SKM-1 (cell line): ENCODE results near the gene GADD45A.

Source experiments
- DNase-seq: peaks from one replicate; lab custom pipeline; 2025; ENCODE audit not compliant: unreplicated experiment; lab: John Stamatoyannopoulos, UW

The GADD45A gene

DNA sequence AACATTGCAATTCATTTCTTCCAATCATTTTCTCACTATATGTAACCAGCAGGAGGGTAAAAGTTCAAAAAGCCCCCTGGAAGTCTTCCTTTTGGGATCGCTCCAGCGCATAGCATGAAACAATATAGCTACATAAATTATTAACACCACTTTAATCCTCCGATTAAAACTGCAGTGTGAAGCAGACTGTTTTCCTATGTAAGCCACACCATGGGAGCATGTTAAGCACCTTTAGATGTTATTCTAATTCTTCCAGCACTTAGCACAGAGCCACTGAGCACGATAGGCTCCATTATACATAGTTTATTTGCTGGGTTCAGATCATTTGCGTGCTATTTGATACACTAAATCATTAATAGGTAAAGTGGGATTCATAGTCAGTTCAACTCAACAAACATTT, 18.4 kb upstream of the GADD45A start:
- no peak for DNase-seq

DNA sequence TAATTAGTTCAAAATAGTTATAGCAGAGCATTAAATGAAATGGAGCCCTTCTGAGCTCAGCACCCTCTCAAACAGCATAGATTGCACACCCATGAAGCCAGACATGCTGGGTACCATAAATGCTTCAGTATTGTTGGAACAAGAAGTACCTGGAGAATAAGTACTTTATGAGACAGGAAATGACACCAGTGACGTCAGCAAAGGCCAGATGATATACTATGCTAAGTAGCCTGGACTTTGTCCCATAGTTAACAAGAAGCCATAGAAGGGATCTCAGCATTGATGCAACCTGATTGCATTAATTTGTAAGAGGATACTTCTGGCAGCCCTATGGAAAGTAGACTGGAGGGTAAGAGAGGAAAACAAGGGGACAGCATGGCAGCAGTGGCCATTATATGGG, 16.3 kb upstream of the GADD45A start:
- DNase-seq = no peak

DNA sequence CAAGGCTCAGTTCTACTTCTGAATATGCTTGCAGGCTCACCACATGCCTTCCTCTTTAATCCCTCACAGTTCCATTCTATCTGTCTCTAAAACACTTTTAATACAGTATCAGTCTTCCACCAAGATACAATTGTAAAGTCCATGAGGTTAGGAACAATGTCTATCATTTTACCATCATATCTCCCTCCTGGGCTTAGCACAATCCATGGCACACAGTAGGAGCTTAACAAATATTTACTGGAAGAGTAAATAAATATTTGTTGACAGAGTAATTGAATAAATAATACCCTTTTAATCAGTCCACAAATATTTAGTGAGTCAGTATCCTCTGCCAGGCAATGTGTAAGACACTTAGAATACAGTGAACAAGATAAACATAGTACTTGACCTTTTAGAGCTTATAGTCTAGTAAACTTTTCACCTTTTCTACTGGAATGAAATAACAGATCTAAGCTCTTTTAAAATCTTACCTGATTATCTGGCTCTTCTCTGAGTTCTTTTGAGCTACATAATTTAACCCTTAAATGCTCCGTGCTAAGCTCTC, 12.7 kb upstream of the GADD45A start:
- DNase-seq = no peak

DNA sequence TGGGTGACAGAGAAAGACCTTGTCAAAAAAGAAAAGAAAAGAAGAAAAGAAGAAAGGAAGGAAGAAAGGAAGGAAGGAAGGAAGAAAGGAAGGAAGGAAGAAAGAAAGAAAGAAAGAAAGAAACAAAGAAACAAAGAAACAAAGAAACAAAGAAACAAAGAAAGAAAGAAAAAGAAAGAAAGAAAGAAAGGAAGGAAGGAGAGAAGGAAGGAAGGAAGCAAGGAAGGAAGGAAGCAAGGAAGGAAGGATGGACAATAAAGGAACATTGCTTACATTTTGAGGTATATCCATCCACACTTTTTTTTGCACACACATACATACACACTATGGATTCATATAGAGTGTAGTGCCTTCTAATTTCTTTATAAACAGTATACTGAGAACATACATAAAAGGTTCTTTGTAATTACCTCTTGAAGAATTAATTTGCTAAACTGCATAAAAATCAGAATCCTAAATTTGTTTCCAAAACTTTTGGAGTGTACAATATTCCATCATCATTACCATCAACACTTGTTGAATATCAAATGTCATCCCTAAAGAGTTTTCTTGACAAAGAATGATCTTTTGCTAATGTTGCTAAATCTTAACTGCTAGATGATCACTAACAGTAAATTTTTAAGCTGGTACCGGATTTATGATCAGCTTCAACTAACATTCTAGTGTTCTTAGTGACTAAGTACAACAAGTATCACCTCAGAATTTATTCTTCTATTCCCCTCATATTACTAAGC, 11.4 kb upstream of the GADD45A start:
- no peak for DNase-seq

DNA sequence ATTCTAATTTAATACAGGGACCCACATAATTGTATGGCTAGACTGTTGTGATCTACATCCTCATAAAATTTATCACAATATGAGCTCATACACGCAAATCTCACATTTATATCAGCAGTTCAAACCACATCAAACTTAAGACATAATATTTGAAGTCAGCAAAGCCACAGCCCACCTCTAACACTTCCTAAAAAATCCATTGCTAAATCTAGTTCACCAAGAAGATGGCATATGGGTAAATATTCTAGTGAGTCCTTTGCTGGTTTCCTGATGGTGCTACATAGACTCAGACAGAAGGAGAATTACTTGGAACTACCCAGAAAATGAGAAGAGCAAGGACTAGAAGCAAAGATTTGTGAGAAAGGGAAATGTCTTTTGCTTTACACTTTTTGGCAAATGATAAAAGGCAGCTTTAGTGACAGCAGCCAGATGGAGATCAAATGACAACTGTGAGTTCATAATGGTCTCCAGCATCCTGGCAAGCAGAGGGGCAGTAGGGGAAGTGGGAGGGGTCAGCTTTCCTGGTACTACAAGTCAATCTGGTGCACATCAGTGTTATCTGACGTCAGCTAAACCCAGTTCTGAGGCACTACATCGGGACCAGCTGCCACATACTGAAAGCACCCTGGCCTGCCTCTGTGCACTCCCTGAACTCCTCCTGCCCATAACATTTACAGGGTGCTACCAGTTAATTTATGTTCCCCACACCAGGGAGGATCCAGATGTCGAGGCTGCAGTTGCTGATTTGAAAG, 10.6 kb upstream of the GADD45A start:
- DNase-seq = no peak

DNA sequence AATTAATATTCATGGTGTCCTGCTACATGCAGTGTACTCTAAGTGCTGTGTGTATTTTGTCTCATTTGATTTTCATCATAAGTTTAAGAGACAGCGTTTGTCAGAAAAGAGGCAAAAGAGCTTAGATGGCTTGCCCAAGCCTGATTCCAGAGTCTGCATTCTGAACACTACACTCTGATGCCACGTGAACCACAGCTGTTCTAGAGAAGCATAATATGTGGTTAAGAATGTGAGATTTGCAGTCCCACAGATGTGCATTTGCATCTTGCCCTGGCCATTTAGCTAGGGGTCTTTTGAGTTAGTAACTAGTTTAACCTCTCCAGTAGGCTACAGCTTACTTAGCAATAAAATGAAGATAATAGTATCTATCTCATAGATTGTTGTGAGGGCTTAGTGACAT, 9.2 kb upstream of the GADD45A start:
- no peak for DNase-seq

DNA sequence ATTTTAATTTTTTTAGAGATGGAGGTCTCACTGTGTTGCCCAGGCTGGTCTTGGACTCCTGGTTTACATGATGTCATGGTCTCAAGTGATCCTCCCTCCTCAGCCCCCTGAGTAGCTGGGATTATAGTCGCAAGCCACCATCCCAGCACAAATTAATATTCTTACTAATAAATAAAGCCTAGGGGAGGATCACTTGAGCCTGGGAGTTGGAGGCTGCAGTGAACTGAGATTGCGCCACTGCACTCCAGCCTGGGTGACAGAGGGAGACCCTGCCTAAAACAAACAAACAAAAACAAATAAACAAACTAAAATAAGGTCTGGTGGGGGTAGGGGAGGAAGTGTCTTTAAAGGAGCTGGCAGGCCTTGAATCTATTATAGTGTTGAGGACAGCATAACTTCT, 8.7 kb upstream of the GADD45A start:
- no peak for DNase-seq

DNA sequence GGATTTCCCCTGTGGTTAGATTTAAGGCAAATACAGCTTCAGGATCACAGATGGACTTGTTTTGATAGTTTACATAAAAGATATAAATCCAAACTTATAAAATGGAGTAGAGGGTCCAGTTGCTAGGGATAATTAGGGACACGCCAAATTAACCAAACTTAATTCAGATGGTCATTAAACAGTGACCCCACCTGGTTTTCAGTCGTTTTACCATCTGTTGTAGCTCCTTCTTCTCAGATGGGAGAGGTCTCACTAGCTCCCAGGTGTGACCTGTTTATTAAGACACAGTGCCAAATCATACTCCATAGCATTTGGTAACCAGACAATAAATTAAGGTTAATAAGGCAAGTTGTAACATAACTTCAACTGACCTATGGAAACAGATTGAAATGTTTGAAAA, 8.1 kb upstream of the GADD45A start:
- DNase-seq = no peak

DNA sequence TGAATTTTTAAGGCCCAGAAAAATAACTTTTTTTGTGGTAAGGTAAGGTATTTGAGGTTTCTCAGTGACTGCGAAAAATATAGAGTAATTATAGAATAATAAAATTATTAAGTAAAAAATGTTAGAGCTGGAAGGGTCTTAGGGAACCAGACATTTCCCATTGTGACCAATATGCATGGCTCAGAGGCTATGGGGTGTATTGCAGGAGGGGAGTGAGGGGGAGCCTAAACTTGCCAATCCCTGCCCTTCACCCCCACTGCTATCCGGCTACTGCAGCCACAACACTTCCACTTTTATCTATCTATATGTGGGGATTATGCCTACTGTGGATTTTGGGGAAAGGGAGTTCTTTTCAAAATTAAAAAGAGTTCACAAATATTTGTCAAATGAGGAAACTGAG, 7.6 kb upstream of the GADD45A start:
- DNase-seq = no peak

DNA sequence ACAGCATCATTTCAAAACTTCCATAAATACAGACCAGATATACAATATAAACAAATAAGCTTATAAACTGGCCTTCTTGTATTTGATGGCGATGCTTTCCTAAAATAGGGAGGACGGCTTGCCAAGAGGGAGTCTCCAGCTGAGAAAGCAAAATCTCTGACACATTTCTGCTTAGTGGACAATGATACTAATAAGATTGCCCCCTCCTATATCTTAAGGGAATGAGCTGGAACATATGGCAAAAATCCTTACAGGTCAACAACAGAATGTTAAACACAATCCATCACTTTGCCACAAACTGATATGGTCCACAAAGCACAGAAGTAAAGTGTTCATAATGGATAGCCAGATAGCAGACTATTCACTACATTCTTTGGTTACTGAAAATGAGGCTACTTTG, 7.1 kb upstream of the GADD45A start:
- no peak for DNase-seq

DNA sequence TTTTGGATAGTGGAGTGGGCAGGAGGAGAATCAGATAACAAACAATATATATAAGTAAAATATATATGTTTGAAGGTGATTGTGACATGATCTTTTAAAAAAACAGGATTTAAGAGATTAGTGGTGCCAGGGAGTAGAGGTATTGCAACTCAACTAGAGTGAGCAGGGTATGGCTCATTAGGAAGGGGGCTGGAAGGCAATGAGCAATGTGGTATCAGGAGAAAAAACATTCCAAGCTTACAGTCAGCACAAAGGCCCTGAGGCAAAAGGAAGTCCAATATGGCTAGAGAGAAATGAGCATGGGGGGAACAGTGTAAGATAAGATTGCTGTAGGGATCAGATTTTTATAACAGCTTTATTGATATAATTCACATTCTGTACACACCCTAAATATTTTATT, 5.3 kb upstream of the GADD45A start:
- DNase-seq = no peak

DNA sequence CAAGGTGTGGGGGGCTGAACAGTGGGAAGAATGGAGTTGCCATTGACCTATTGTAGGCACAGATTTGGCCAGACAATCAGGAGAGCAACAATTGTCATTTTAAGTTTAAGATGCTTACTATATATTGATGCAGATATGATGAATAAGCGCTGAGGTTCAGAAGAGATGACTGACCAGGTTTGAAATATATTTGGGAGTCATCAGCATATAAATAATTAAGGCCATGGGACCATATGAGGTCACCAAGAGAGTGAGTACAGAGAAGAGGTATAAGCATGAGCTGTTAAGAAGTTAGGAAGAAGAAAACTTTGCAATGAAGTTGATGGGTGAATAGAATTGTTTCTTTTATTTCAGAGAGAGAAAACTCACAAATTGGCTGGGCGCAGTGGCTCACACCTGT, 4.5 kb upstream of the GADD45A start:
- DNase-seq = no peak

DNA sequence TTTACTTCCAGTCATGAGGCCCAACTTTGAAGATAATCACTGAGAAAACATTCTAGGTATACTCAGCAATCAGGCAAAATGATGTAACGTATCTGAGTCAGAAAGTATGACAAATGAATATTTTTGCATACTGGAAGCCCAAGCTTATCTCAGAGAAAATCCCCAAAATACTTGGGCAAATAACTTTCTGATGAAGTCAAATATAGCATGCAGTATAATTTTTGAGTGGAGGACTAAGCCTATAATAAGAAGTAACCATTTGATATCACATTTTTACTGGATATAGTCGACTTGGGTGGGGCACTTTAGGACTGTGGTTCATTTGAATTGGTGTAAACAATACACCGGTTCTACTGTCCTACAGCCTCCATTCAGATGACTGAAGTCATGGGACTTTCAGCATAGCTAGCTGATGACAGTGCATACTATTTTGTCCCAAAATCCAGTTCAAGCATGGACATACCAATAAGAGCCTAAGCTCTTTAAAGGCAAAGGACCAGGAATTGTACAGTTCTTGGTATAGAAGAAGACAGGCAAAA, 2.3 kb upstream of the GADD45A start:
- DNase-seq = no peak

DNA sequence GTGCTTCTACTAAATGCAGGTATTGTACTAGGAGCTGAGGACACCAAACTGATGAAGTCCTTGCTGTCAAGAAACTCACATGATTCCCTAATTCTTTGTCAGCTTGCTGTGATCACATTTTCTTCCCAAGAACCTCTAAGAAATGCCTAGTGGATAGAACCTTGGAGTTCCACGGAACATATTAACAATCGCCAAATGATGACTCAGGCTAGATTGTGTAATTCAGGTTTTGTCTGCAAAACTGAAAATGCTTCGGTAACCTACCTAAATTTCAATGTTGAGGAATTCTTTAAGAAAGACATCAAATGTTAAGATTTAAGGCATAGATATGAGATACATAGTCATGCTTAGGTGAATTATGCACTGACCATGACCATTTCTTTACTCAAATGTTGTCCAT, 1.7 kb upstream of the GADD45A start:
- DNase-seq = no peak

DNA sequence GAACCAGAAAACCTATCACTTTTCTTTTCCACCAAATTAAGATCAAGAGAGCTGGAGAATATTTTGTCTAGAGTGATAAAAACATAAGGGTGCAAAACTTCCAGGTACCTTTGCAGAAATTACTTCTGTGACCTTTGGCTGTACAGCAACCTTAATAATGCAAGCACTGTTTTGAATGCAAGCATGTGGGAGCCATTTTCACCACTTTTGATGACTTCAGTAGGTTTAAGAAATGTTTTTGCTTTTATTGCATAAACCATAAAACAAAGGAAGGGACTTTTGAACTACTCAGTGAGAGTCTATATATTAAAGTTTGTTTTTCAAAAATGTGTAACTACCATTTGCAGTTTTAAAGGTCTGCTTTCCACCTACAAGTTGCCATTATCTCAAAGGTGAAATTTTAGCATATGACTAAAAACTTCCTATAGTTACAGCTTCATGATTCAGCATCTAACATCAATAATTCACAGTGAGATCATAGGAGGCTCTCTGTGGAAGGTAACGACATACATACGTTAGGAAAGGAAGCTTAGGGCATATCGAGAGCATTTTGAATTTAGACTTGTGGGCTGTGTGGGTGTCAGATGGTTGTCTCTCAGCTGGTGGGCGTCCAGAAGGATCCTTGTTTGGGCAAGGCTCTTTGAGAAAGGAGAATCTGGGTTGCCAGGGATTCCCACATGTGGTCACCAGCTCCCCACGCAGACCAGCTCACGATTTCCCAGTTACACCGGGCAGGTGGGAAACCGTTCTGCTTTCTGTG, 1.1 kb upstream of the GADD45A start:
- no peak for DNase-seq

DNA sequence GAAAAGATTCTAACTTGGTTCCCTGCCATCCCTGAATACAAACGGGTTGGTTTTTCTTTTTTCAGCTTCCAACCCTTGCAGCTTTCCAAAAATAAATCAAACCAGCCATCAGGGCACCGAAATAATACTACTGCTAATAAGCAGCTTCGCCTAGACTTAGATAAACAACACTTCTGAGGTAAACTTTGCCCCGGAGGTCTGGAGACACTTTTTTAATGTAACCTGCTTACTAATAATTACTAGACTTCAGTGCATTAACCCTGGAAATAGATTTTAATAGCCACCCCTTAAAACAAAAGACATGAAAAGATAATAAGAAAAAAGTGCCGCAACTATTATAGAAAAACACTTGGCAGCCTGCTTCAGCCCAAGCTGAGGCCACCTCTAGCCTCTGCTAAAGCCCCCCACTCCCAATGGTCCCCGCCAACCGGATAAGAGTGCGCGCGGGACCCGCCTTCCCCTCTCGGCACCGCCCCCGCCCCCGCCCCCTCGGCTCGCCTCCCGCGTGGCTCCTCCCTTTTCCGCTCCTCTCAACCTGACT, 405 bp upstream of the GADD45A start:
- DNase-seq = no peak

DNA sequence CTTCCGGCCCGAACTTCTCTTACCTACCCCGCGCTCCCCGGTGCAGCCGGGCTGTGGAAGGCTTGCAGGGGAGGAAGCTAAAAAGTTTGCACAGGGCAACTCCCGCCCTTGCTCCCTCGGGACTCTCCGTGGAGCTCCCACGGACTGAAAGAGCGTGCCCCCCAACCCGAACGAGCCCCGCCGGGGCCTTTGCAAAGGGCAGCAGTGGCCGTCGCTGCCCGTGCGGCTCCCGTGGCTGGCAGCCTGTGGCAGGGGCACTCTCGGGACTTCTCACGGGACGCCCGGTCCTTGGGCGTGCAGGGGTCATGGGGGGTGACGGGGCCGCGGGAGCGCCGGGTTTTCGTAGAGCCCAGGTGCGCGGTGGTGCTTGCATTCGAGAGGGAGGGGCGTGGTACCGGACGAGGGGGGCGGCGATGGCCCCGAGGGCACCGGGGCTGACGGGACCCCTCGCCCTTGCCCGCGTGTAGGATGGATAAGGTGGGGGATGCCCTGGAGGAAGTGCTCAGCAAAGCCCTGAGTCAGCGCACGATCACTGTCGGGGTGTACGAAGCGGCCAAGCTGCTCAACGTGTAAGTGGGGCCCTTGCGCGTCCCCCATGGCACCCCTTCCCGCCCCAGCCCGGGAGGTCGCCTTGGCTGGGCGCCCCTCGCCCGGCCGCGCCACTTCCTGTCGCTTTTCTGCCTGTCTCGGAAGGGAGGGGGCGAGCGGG, 711 bp downstream of the GADD45A start:
- DNase-seq = no peak

DNA sequence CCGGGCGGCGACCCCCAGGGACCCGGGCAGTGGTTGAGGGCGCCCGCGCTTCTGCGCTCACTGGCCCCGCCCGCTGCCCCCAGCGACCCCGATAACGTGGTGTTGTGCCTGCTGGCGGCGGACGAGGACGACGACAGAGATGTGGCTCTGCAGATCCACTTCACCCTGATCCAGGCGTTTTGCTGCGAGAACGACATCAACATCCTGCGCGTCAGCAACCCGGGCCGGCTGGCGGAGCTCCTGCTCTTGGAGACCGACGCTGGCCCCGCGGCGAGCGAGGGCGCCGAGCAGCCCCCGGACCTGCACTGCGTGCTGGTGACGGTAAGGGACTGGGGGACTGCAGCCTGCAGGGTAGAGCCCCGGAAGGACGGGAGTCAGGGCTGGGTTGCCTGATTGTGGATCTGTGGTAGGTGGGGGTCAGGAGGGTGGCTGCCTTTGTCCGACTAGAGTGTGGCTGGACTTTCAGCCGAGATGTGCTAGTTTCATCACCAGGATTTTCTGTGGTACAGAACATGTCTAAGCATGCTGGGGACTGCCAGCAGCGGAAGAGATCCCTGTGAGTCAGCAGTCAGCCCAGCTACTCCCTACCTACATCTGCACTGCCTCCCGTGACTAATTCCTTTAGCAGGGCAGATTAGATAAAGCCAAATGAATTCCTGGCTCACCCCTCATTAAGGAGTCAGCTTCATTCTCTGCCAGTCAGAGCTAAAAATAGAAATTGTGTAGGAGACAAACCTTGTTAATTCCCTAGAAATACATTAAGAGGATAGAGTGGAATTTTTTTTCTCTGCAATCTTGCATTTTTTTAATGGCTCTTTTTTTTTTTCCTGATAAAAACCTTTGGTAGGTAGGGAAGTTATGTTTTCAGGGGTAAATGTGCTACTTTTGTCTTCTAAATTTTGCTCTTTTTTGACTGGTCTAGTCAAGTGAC, 1.5 kb downstream of the GADD45A start:
- DNase-seq = peak; percentile 94

DNA sequence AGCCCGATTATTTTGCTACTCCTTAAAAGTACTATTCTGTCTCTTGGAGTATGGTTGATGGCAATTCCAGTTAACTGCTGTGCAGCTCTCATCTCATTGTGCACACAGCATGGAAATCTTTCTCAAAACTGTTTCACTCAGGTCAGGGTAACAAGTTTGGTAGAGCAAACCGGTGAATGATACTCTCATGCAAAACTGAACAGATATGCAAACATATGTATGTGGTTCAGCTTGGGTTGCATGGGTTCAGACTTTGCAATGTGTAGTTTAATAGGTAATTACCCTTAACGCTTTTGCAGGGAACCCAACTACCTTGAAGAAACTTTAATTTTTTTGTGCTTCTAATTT, 2.2 kb downstream of the GADD45A start:
- DNase-seq = no peak

DNA sequence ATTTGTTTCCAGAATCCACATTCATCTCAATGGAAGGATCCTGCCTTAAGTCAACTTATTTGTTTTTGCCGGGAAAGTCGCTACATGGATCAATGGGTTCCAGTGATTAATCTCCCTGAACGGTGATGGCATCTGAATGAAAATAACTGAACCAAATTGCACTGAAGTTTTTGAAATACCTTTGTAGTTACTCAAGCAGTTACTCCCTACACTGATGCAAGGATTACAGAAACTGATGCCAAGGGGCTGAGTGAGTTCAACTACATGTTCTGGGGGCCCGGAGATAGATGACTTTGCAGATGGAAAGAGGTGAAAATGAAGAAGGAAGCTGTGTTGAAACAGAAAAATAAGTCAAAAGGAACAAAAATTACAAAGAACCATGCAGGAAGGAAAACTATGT, 2.6 kb downstream of the GADD45A start:
- peak; percentile 78 for DNase-seq
